Measurements from ENCODE around the gene GABRD. TPM values are rescaled to one million over a fixed set of nuclear protein-coding genes. Genes with fewer than 3 reads are reported as not detected.
A peak's percentile ranks its signal among the peaks of the same experiment; 100 is the strongest.

The GABRD gene
- total and polyA plus RNA-seq, 2 of the 13 experiments (the other 11 are each of a cell fraction or from before 2014, with no cell fraction given): not detected

- in situ Hi-C loops (cut with HindIII; ENCODE audit: extremely low pct_ligation_motif_present, low pct_unique_long_range_greater_than_20kb) (loop anchor here (5.0 kb wide), 1 partner anchor 82 kb away; no protein-coding TSS in a partner anchor), intact Hi-C loops (cut with micrococcal nuclease; ENCODE audit: unreplicated experiment) (loop anchor here (5.0 kb wide), 1 partner anchor 82 kb away; no protein-coding TSS in a partner anchor)
- DNase-seq (ENCODE audit: low spot score) (peak; percentile 33), ATAC-seq (peak; percentile 5), FAIRE-seq (no peak)
- Histone ChIP-seq H3K9me3 (ENCODE audit: low read length) (no peaks in the 10 kb centered on the region), H3K79me2 (ENCODE audit: insufficient read depth, low read length) (no peaks in the 10 kb centered on the region), H3K9ac (ENCODE audit: insufficient read depth, low read depth, low read length) (0 out of 2 replicates have a peak overlapping the region, but pooled peaks have one; percentile 13), H2AFZ (ENCODE audit: low read length) (no peak overlapping the region), H3K27me3 (ENCODE audit: control insufficient read depth in 1 of 2, insufficient read depth in 2 of 2, low read length in 2 of 2) (peaks cover 7 to 31% of the 10 kb centered on the region in 2 experiments), H3K4me3 (replicated peaks in 1 of 3; ENCODE audit: insufficient read depth in 1 of 3, low read depth in 2 of 3, low read length in 3 of 3) (peak overlapping the region in 2 of 3 experiments; percentile 30 to 58; a peak in 3 of 6 replicates), H3K4me1 (ENCODE audit: insufficient read depth, low read length) (peaks cover 66% of the 10 kb centered on the region), H3K27ac (ENCODE audit: extremely low read length, insufficient read depth, low read length) (no peak overlapping the region), H4K20me1 (ENCODE audit: insufficient read depth, low read length) (no peaks in the 10 kb centered on the region), H3K36me3 (replicated peaks in 1 of 2; ENCODE audit: control insufficient read depth in 1 of 2, insufficient read depth in 2 of 2, low read length in 2 of 2) (no peaks in the 10 kb centered on the region), H3K4me2 (ENCODE audit: low read depth, low read length) (peak overlapping the region; percentile 98)
- POLR2A ChIA-PET: interaction anchor here (0.5 to 1.9 kb wide), 4 partner anchors 84 to 928 kb away, joined by 3 to 13 read pairs (median 4); no protein-coding TSS in a partner anchor
- BruUV-seq (replicated peaks): no TSS peak
- 41% methylated on average over 20 of the region's 75 CpGs for WGBS (ENCODE audit: low lambda C conversion rate)
- CTCF ChIA-PET (ENCODE audit: low intra/inter-chr PET ratio, low total read pairs): interaction anchor here (0.9 to 4.0 kb wide), 3 partner anchors 84 to 135 kb away, joined by 3 to 30 read pairs (median 4); no protein-coding TSS in a partner anchor
- TF ChIP-seq PRDM15 (CRISPR knock-in tag; IDR thresholded peaks at IDR 0.05) (no peak), NBN (conservative IDR thresholded peaks at IDR 0.05) (no peak), HINFP (CRISPR knock-in tag; IDR thresholded peaks at IDR 0.05; ENCODE audit: low read depth) (no peak), ZNF367 (CRISPR knock-in tag; IDR thresholded peaks at IDR 0.05; ENCODE audit: borderline replicate concordance) (no peak), GPBP1L1 (CRISPR knock-in tag; IDR thresholded peaks at IDR 0.05) (no peak), ZFY (CRISPR knock-in tag; IDR thresholded peaks at IDR 0.05) (peak; percentile 53; the same call in 1 of the 2 replicates), DMTF1 (CRISPR knock-in tag; IDR thresholded peaks at IDR 0.05) (no peak), IKZF5 (CRISPR knock-in tag; IDR thresholded peaks at IDR 0.05) (no peak)
These were observed 25.6 kb downstream of the GABRD start for GRCh38 chr1:2044510-2045319.

All from HepG2 (cell line).